Fibroblast of villous mesenchyme (primary cell): ENCODE measurements around the gene ZSWIM1. TPM values are rescaled to one million over a fixed set of nuclear protein-coding genes. Genes with fewer than 3 reads are reported as not detected.

ENCODE experiments used
- DNase-seq: peaks from one replicate; pipeline ENCODE4 v3.0.0-alpha.2; 2010; ENCODE audit warnings: low read depth
- H3K4me3 ChIP-seq: 2 replicates; pipeline ENCODE4 v1.5.1; 2011; ENCODE audit warnings: low read depth, mild to moderate bottlenecking, low read length
- CTCF ChIP-seq: IDR thresholded peaks from 2 replicates; pipeline ENCODE4 v1.5.1; 2012; ENCODE audit warnings: low read depth, mild to moderate bottlenecking, low read length; ENCODE audit not compliant: insufficient read depth
- total RNA-seq: library from RNA; depleted of rRNA; stranded (reverse); fragments of >200 nt; gene quantifications from 2 replicates; pipeline ENCODE4 v1.2.3, GENCODE V29; 2012

Gene ZSWIM1
- total RNA-seq, 1 donor = 9.1 TPM

GRCh38 chr20:45845452-45845851 lies 35.6 kb upstream of the ZSWIM1 start:
- no peak overlapping the region for H3K4me3 ChIP-seq
- DNase-seq = no peak
- no peak for TF ChIP-seq CTCF

GRCh38 chr20:45848421-45848820 lies 32.6 kb upstream of the ZSWIM1 start:
- TF ChIP-seq CTCF = no peak
- DNase-seq = no peak
- no peak overlapping the region for H3K4me3 ChIP-seq

- no peak overlapping the region for H3K4me3 ChIP-seq
- no peak for DNase-seq
- TF ChIP-seq CTCF = no peak
These were observed 32.0 kb upstream of the ZSWIM1 start for GRCh38 chr20:45848969-45849582.

DNA sequence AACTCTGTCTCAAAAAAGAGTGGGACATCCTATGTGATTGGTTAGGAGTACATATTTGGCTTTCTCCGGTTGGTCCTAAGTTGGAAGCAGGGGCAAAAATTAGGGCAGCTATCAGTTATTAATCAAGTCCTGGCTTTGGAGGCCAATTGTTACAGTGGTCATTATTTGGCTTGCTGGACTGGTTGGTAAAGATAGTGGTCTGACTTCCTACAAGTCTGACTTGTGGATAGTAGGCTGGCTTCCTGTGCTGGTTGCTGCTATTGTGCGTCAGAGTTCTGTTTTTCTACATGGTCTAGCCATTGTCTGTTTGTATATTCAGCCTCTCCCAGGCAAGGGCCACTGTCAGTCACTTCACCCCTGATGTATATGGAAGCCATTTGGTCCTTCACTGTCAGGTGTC lies 30.8 kb upstream of the ZSWIM1 start:
- DNase-seq = no peak
- H3K4me3 ChIP-seq = no peak overlapping the region
- no peak for TF ChIP-seq CTCF

DNA sequence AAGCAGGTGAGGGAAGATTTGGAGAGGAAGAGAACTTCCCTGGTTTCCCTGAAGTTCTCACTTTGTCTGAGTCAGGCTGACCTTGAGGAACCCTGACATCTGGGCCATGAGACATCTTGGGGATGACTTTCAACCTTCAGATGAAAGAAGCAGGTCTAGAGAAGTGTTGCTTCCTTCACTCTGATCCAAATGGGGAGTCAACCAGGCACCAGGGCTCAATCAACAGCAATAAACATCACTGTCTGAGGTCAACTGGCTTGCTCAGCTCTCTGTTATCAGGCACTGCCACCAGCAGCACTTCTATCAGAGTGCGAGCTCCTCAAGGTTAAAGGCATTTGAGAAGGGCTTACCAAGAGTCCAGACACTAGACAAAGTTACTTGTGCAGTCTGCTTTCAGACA lies 30.1 kb upstream of the ZSWIM1 start:
- no peak overlapping the region for H3K4me3 ChIP-seq
- TF ChIP-seq CTCF = no peak
- DNase-seq = no peak

- H3K4me3 ChIP-seq = no peak overlapping the region
- DNase-seq = no peak
- TF ChIP-seq CTCF = no peak
These were observed 29.5 kb upstream of the ZSWIM1 start for GRCh38 chr20:45851501-45851900.

DNA sequence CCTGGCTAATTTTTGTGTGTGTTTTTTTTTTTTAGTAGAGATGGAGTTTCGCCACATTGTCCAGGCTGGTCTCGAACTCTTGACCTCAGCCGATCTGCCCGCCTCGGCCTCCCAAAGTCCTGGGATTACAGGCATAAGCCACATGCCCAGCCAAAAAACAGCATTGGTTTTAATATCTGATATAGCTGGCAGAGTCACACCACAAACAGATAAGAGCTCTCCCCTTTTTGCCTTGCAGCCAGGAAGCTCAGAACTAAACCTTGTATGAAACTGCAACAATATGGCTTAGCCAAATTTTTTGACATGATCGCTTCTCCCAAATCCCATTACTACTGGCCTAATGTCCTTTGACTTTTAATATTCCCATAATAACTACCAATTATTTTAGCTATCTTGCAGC lies 28.7 kb upstream of the ZSWIM1 start:
- no peak overlapping the region for H3K4me3 ChIP-seq
- TF ChIP-seq CTCF = no peak
- DNase-seq = no peak
